ENCODE data around the gene CD244.
"Not testable (repeated sequence)": the region's sequence is repeated elsewhere in the genome, so short reads cannot be mapped to it uniquely, and the experiment has no call there.

CD244 gene

GRCh38 chr1:160904783-160905616 lies 42.3 kb upstream of the CD244 start:
- Histone ChIP-seq H3K9ac (ENCODE audit: insufficient read length, low read depth) (no peak overlapping the region), H3K9me3 (ENCODE audit: insufficient read depth, low read length) (peaks cover 3% of the 10 kb centered on the region; the same call in 1 of the 2 replicates), H3K4me3 (ENCODE audit: insufficient read length, low read depth) (no peak overlapping the region), H3K27me3 (ENCODE audit: insufficient read depth, insufficient read length) (no peaks in the 10 kb centered on the region), H3K36me3 (ENCODE audit: insufficient read depth, insufficient read length, low read length) (no peaks in the 10 kb centered on the region), H3K4me1 (ENCODE audit: insufficient read depth, insufficient read length) (no peaks in the 10 kb centered on the region)
- no peak for DNase-seq (ENCODE audit: low read depth, low spot score)
- TF ChIP-seq ZNF274 (IDR thresholded peaks at IDR 0.05; ENCODE audit: low read depth, low read length) (no peak), SUZ12 (IDR thresholded peaks at IDR 0.05; ENCODE audit: extremely low read depth, insufficient read depth, insufficient read length) (no peak), YY1 (IDR thresholded peaks at IDR 0.05; ENCODE audit: insufficient read depth, insufficient read length) (no peak)

- H3K9me3 ChIP-seq (ENCODE audit: insufficient read depth, low read length); H3K4me1 ChIP-seq (ENCODE audit: insufficient read depth, insufficient read length); H3K9ac ChIP-seq (ENCODE audit: insufficient read length, low read depth); H3K27me3 ChIP-seq (ENCODE audit: insufficient read depth, insufficient read length); H3K36me3 ChIP-seq (ENCODE audit: insufficient read depth, insufficient read length, low read length); H3K4me3 ChIP-seq (ENCODE audit: insufficient read length, low read depth); DNase-seq (ENCODE audit: low read depth, low spot score): not testable (repeated sequence)
Measured at GRCh38 chr1:160902251-160902650, 39.6 kb upstream of the CD244 start.

- H3K27me3 ChIP-seq (ENCODE audit: insufficient read depth, insufficient read length), result no peaks in the 10 kb centered on the region
- H3K4me1 ChIP-seq (ENCODE audit: insufficient read depth, insufficient read length), result no peaks in the 10 kb centered on the region
- no peaks in the 10 kb centered on the region for H3K9me3 ChIP-seq (ENCODE audit: insufficient read depth, low read length)
- no peak overlapping the region for H3K4me3 ChIP-seq (ENCODE audit: insufficient read length, low read depth)
- DNase-seq (ENCODE audit: low read depth, low spot score), result no peak
- no peaks in the 10 kb centered on the region for H3K36me3 ChIP-seq (ENCODE audit: insufficient read depth, insufficient read length, low read length)
- H3K9ac ChIP-seq (ENCODE audit: insufficient read length, low read depth), result no peak overlapping the region
- TF ChIP-seq YY1 (IDR thresholded peaks at IDR 0.05; ENCODE audit: insufficient read depth, insufficient read length), result no peak
- TF ChIP-seq ZNF274 (IDR thresholded peaks at IDR 0.05; ENCODE audit: low read depth, low read length), result no peak
- no peak for TF ChIP-seq SUZ12 (IDR thresholded peaks at IDR 0.05; ENCODE audit: extremely low read depth, insufficient read depth, insufficient read length)
Measured at GRCh38 chr1:160901768-160902167, 39.1 kb upstream of the CD244 start.

- H3K4me3 ChIP-seq (ENCODE audit: insufficient read length, low read depth); H3K9me3 ChIP-seq (ENCODE audit: insufficient read depth, low read length); H3K4me1 ChIP-seq (ENCODE audit: insufficient read depth, insufficient read length); H3K27me3 ChIP-seq (ENCODE audit: insufficient read depth, insufficient read length); H3K36me3 ChIP-seq (ENCODE audit: insufficient read depth, insufficient read length, low read length); H3K9ac ChIP-seq (ENCODE audit: insufficient read length, low read depth); DNase-seq (ENCODE audit: low read depth, low spot score): not testable (repeated sequence)
Measured at GRCh38 chr1:160900683-160901082, 38.0 kb upstream of the CD244 start.

- not testable (repeated sequence) for H3K4me1 ChIP-seq (ENCODE audit: insufficient read depth, insufficient read length); H3K9ac ChIP-seq (ENCODE audit: insufficient read length, low read depth); H3K4me3 ChIP-seq (ENCODE audit: insufficient read length, low read depth); H3K36me3 ChIP-seq (ENCODE audit: insufficient read depth, insufficient read length, low read length); H3K27me3 ChIP-seq (ENCODE audit: insufficient read depth, insufficient read length); DNase-seq (ENCODE audit: low read depth, low spot score)
- H3K9me3 ChIP-seq (ENCODE audit: insufficient read depth, low read length), result peaks cover 17% of the 10 kb centered on the region
Measured at GRCh38 chr1:160894368-160895135, 31.9 kb upstream of the CD244 start.

- TF ChIP-seq SUZ12 (IDR thresholded peaks at IDR 0.05; ENCODE audit: extremely low read depth, insufficient read depth, insufficient read length) (no peak), ZNF274 (IDR thresholded peaks at IDR 0.05; ENCODE audit: low read depth, low read length) (no peak), YY1 (IDR thresholded peaks at IDR 0.05; ENCODE audit: insufficient read depth, insufficient read length) (no peak)
- H3K36me3 ChIP-seq (ENCODE audit: insufficient read depth, insufficient read length, low read length), result no peaks in the 10 kb centered on the region
- no peaks in the 10 kb centered on the region for H3K27me3 ChIP-seq (ENCODE audit: insufficient read depth, insufficient read length)
- H3K9me3 ChIP-seq (ENCODE audit: insufficient read depth, low read length), result peaks cover 17% of the 10 kb centered on the region
- no peaks in the 10 kb centered on the region for H3K4me1 ChIP-seq (ENCODE audit: insufficient read depth, insufficient read length)
- H3K4me3 ChIP-seq (ENCODE audit: insufficient read length, low read depth), result no peak overlapping the region
- no peak for DNase-seq (ENCODE audit: low read depth, low spot score)
- no peak overlapping the region for H3K9ac ChIP-seq (ENCODE audit: insufficient read length, low read depth)
Measured at GRCh38 chr1:160891474-160891873, 28.8 kb upstream of the CD244 start.

GRCh38 chr1:160888926-160889325 lies 26.2 kb upstream of the CD244 start:
- Histone ChIP-seq H3K4me1 (ENCODE audit: insufficient read depth, insufficient read length) (peaks cover 3% of the 10 kb centered on the region), H3K36me3 (ENCODE audit: insufficient read depth, insufficient read length, low read length) (no peaks in the 10 kb centered on the region), H3K27me3 (ENCODE audit: insufficient read depth, insufficient read length) (no peaks in the 10 kb centered on the region), H3K9ac (ENCODE audit: insufficient read length, low read depth) (no peak overlapping the region), H3K9me3 (ENCODE audit: insufficient read depth, low read length) (peaks cover 17% of the 10 kb centered on the region), H3K4me3 (ENCODE audit: insufficient read length, low read depth) (no peak overlapping the region)
- no peak for DNase-seq (ENCODE audit: low read depth, low spot score)
- TF ChIP-seq YY1 (IDR thresholded peaks at IDR 0.05; ENCODE audit: insufficient read depth, insufficient read length) (no peak), SUZ12 (IDR thresholded peaks at IDR 0.05; ENCODE audit: extremely low read depth, insufficient read depth, insufficient read length) (no peak), ZNF274 (IDR thresholded peaks at IDR 0.05; ENCODE audit: low read depth, low read length) (no peak)

Measured in NT2/D1 (cell line).